8988T (cell line): ENCODE measurements around the gene ZBTB40.

Experiments
- DNase-seq: peaks from one replicate; pipeline ENCODE4 v3.0.0; 2011

Gene ZBTB40, protein sequence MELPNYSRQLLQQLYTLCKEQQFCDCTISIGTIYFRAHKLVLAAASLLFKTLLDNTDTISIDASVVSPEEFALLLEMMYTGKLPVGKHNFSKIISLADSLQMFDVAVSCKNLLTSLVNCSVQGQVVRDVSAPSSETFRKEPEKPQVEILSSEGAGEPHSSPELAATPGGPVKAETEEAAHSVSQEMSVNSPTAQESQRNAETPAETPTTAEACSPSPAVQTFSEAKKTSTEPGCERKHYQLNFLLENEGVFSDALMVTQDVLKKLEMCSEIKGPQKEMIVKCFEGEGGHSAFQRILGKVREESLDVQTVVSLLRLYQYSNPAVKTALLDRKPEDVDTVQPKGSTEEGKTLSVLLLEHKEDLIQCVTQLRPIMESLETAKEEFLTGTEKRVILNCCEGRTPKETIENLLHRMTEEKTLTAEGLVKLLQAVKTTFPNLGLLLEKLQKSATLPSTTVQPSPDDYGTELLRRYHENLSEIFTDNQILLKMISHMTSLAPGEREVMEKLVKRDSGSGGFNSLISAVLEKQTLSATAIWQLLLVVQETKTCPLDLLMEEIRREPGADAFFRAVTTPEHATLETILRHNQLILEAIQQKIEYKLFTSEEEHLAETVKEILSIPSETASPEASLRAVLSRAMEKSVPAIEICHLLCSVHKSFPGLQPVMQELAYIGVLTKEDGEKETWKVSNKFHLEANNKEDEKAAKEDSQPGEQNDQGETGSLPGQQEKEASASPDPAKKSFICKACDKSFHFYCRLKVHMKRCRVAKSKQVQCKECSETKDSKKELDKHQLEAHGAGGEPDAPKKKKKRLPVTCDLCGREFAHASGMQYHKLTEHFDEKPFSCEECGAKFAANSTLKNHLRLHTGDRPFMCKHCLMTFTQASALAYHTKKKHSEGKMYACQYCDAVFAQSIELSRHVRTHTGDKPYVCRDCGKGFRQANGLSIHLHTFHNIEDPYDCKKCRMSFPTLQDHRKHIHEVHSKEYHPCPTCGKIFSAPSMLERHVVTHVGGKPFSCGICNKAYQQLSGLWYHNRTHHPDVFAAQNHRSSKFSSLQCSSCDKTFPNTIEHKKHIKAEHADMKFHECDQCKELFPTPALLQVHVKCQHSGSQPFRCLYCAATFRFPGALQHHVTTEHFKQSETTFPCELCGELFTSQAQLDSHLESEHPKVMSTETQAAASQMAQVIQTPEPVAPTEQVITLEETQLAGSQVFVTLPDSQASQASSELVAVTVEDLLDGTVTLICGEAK

GRCh38 chr1:22451702-22452480, at the start of gene ZBTB40:
Gene ZBTB40 (plus strand): TSS chr1:22451851. CDS start chr1:22489949, 38,098 bp downstream.
- peak; percentile 65 for DNase-seq

GRCh38 chr1:22402356-22403053, 49.1 kb upstream of the ZBTB40 start:
- DNase-seq = no peak

DNA sequence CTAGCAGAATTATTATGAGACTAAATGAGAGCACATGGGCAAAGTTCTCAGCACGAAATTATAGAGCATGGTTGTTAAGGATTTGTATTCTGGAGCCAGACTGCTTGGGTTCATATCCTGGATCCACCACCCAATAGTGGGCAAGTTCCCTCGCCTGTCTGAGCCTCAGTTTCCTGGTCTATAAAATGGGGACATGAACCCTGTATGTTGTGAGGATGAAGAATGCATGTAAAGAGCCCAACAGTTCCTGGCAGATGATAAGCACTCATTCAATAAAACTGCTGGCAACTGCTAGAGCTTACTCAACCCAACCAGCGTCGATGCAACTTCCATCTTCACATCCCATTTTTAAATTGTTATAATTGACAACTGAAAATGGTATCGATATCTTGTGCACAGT, 47.2 kb upstream of the ZBTB40 start:
- no peak for DNase-seq

DNA sequence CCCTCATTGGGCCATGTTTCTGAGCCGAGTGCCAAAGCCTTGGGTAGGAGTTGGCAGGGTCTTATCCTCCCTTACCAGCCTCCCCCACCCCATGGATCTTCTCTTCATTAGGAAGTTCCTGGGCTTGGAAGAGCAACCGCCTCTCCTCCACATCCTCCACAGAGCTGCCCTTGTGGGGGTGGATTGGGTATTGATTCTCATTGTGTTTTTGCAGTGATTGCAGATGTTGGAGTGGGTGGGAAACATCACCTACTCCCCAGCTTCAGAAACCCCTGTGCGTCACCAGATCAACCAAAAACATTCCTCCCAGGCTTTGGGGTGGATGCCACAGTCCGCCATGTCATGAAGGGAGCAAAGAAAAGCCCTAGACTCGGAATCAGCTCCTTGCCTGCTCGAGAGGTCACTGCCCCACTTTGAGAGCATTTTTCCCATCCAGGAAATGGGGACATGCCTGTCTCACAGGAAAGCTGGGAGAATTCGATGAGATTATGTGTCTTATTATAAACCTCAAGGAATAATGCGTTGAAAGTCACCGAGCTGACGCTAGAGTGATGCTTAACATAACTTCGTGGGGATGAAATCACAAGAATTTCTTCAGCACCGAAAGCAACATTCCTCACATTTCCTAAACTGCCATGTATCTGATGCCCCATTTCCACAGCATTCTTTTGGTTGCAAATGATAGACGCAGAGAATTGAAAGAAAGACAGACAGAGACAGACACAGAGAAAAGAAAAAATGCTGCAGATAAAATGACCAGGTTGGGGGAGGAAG, 44.7 kb upstream of the ZBTB40 start:
- no peak for DNase-seq

DNA sequence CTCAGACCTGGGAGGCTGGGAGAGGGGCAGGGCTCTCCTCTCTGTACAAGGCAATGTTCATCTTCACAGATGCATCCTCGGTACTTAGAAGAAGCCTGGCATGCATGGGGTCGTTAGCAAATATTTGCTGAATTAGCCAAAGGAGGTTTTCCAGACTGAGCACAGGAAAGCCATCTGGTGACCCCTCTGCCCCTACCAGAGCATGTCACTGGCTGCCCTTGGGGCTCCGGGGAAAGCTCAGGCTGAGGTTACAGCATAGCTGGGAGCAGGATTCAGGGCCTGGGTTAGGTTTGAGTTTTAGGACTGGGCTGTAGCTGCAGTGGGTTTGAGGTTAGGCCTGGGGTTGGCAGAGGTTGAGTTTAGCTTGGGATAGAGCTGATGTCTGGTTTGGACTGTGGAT, 43.4 kb upstream of the ZBTB40 start:
- DNase-seq = no peak

- DNase-seq = no peak
Measured at GRCh38 chr1:22410401-22410800, 41.2 kb upstream of the ZBTB40 start.

DNA sequence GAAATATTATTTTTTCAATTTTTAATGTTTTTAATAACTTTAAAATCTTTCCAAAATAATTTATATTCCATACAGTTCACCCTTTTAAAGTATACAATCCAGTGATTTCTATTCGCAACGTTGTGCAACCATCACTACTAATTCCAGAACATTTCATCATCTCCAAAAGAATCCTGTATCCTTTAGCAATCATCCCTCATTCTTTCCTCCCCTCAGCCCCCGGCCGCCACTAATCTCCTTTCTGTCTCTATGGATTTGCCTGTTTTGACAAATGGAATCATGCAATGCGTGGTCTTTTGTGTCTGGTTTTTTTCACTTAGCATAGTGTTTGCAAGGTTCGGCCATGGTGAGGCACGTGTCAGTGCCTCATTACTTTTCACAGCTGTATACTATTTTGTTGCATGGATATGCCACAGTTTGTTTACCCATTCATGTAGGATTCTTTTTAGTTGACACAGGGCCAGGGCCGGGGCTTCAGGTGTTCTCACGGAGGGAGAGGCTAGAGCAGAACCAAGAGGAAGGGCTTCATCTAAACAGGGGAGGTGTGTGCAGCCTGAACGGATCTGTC, 40.6 kb upstream of the ZBTB40 start:
- DNase-seq = no peak

GRCh38 chr1:22411589-22411988, 40.1 kb upstream of the ZBTB40 start:
- no peak for DNase-seq

DNA sequence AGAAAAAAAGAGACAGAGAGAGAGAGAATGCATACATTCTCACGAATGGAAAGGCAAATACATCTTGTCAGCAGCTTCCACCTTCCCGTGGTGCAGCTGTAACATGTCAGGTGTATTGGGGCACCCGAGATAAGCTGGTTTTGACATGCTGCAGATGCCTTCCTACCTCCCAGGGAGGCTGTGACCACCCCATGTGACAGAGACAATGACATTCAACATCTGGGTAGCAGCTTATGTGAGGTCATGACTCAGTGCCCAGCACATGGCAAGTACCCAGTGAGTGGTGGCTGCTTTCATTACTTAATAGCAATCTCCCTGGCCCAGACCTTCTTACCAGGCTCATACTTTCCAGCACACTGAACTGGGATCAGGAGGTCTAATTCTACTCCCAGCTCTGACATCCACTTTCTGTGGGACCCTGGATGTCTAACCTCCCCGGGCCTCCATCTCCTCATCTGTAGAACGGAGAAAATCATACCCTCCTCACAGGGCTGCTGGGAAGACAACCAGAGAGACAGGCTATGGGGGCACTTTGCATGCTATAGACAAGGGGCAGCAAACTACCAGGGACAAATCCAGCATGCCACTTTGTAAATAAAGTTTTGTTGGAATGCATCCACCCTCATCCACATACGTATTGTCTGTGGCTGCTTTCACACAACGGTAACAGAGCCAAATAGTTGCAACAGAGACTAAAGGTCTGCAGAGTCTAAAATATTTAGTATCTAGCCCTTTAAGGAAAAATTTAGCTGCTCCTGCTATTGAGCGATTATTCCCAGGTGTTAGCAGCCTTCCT, 38.5 kb upstream of the ZBTB40 start:
- DNase-seq = no peak

DNA sequence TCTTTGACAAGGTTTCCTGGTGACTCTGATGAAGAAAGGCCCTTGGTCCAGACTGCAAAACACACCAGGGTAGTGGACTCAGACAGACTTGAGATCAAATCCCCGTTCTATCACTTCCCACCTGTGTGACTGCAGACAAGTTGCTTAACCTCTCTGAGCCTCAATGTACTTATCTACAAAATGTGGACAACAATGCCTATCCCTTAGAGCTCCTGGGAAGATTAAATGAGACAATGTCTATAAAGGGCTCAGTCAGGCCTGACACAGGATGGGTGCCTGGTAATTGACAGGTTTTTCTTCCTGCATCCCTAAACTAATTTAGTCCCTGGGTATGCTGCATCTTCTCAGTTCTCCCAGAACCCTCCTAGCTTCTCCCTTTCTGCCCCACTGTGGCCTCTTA, 37.9 kb upstream of the ZBTB40 start:
- no peak for DNase-seq

DNA sequence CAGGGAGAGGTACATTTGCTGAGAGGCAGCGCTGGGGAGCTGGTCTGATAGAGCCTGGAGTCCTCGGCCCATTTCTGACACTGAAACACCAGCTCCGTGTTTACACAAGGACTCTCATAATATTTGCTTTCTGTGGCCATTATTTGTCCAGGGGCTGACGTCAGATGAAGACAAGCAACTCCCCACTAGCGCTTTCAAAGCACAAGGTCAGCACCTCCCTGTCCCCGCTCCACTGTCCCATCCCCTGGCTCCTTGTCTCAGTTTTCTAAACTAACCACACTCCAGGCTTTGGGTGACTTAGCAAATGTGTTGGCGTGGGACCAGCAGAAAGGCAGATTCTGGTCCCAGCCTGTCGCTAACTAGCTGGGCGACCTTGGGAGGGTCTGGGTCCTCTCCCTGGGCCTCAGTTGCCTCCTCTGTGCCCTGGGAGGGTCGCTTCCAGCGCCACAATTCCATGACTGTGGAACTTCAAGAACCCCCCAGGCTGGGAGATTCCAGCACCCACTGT, 37.4 kb upstream of the ZBTB40 start:
- DNase-seq = no peak

GRCh38 chr1:22415489-22415888, 36.2 kb upstream of the ZBTB40 start:
- no peak for DNase-seq

GRCh38 chr1:22416555-22417454, 34.8 kb upstream of the ZBTB40 start:
- peak; percentile 63 for DNase-seq

DNA sequence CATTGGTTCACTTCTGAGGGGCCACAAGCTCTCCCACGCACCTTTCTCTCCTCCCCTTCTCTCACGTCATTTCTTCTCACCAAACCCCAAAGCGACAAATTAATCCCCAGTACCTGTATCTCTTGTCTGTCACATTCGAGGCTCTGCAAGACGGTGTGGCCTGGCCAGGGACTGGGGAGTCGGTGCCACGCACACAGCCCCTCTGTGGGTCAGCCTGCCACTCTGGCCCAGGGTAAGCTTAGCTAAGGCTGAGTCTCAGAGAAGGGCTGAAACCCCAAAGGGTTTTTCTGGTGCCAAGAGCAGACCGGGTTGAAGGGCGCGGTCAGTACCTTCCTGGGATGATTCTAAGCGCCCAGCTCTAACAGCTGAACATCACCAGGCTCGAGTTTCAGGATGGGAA, 34.2 kb upstream of the ZBTB40 start:
- DNase-seq = no peak

- DNase-seq = no peak
Measured at GRCh38 chr1:22418312-22418711, 33.3 kb upstream of the ZBTB40 start.

DNA sequence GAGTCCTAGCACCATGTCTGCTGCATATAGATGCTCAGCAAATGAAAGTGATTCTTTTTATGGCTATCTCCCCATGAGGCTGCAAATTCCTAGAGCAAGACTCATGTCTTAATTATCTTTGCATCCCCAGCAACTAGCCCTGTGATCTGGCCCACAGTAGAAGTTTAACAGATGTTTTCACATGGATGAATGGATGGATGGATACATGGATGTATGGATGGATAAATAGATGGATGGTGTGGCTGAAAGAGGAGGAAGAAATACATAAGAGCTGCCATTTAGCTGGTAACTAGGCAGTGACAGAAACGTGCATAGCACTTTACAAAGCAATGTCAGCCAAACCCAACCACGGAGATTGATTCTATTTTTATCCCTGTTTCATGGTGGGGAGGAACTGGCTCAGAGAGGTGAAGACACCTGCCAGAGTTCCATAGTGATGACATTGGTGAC, 32.7 kb upstream of the ZBTB40 start:
- DNase-seq = no peak

DNA sequence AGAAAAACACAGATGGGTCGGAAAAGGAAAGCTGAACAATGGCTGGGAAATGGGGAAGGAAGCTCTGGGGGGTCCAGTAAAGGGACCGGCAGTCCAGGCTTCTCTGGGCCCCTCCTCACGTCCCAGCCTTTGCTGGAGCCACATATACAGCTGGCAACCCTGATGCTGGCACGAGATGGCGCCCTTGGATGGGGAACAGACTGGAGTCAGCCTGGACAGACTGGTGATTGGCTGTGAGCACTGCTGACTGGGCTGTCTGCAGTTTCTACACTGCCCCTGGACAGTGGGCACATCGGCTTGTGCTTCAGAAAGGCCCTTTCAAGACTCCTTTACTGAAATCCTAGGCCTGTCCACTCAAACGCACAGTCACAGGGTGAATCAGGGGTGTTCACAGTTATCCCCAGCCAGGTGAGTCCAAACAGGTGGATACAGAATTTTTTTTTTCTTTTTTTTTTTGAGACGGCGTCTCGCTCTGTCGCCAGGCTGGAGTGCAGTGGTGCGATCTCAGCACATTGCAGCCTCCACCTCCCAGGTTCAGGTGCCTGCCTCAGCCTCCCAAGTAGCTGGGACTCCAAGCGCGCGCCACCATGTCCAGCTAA, 31.1 kb upstream of the ZBTB40 start:
- peak; percentile 69 for DNase-seq

DNA sequence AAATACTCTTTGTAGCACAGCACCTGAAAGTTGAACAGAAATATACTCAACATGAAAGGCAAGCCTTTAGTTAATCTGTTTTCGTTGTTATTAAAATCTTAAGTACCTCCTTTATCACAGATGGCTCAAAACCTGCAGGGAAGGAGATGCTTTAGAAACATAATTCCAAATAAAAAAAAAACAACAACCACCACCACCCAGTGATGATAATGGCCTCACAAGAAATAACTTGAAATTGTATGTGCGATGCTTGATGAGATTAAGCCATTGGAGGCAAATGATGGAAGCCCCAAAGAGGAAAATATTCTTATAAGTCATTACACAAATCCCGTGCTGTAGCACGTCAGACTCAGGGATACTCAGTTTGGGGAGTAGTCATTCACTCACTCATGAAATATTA, 24.9 kb upstream of the ZBTB40 start:
- no peak for DNase-seq
